ENCODE measurements around the gene PABPN1L.

GRCh38 chr16:88893127-88893968, 26.9 kb upstream of the PABPN1L start:
- TF ChIP-seq CTCF (IDR thresholded peaks at IDR 0.05) (no peak), POLR2A (IDR thresholded peaks at IDR 0.05) (no peak)

Data from testis (tissue), 2 donors.